Measurements from ENCODE around the gene SLIT3.

The SLIT3 gene

GRCh38 chr5:169070413-169070812, 230.5 kb downstream of the SLIT3 start:
- intact Hi-C loops (cut with micrococcal nuclease) = no loop called here
- no peaks in the 10 kb centered on the region for H3K9me3 Mint-ChIP-seq

GRCh38 chr5:169067751-169068173, 233.2 kb downstream of the SLIT3 start:
- no peaks in the 10 kb centered on the region for H3K36me3 Mint-ChIP-seq (ENCODE audit: low read depth)
- H3K27me3 Mint-ChIP-seq = peaks cover 3% of the 10 kb centered on the region
- intact Hi-C loops (cut with micrococcal nuclease) = no loop called here
- H3K4me1 Mint-ChIP-seq (ENCODE audit: low read depth) = no peaks in the 10 kb centered on the region
- no peaks in the 10 kb centered on the region for H3K9me3 Mint-ChIP-seq
- H3K27ac Mint-ChIP-seq = no peak overlapping the region
- H3K4me3 Mint-ChIP-seq = no peak overlapping the region

More at GRCh38 chr5:169070413-169070812, 230.5 kb downstream of the SLIT3 start:
- Mint-ChIP-seq H3K27ac (no peak overlapping the region), H3K4me1 (ENCODE audit: low read depth) (no peaks in the 10 kb centered on the region), H3K4me3 (no peak overlapping the region), H3K36me3 (ENCODE audit: low read depth) (no peaks in the 10 kb centered on the region), H3K27me3 (no peaks in the 10 kb centered on the region)

GRCh38 chr5:169065400-169065799, 235.5 kb downstream of the SLIT3 start:
- Mint-ChIP-seq H3K36me3 (ENCODE audit: low read depth) (no peaks in the 10 kb centered on the region), H3K4me3 (no peak overlapping the region), H3K9me3 (no peaks in the 10 kb centered on the region), H3K27ac (no peak overlapping the region), H3K4me1 (ENCODE audit: low read depth) (no peaks in the 10 kb centered on the region), H3K27me3 (peaks cover 3% of the 10 kb centered on the region)
- intact Hi-C loops (cut with micrococcal nuclease) = no loop called here

GRCh38 chr5:169064093-169064492, 236.8 kb downstream of the SLIT3 start:
- intact Hi-C loops (cut with micrococcal nuclease) = no loop called here
- no peaks in the 10 kb centered on the region for H3K9me3 Mint-ChIP-seq
- H3K27ac Mint-ChIP-seq = no peak overlapping the region
- no peaks in the 10 kb centered on the region for H3K4me1 Mint-ChIP-seq (ENCODE audit: low read depth)
- no peaks in the 10 kb centered on the region for H3K36me3 Mint-ChIP-seq (ENCODE audit: low read depth)
- peaks cover 3% of the 10 kb centered on the region for H3K27me3 Mint-ChIP-seq
- no peak overlapping the region for H3K4me3 Mint-ChIP-seq

GRCh38 chr5:169063316-169063953, 237.5 kb downstream of the SLIT3 start:
- intact Hi-C loops (cut with micrococcal nuclease) = no loop called here
- H3K4me1 Mint-ChIP-seq (ENCODE audit: low read depth) = no peaks in the 10 kb centered on the region
- no peak overlapping the region for H3K27ac Mint-ChIP-seq
- peaks cover 3% of the 10 kb centered on the region for H3K27me3 Mint-ChIP-seq
- no peak overlapping the region for H3K4me3 Mint-ChIP-seq
- H3K36me3 Mint-ChIP-seq (ENCODE audit: low read depth) = no peaks in the 10 kb centered on the region
- no peaks in the 10 kb centered on the region for H3K9me3 Mint-ChIP-seq

- Mint-ChIP-seq H3K27ac (no peak overlapping the region), H3K9me3 (no peaks in the 10 kb centered on the region), H3K27me3 (peaks cover 3% of the 10 kb centered on the region), H3K4me1 (ENCODE audit: low read depth) (no peaks in the 10 kb centered on the region), H3K4me3 (no peak overlapping the region), H3K36me3 (ENCODE audit: low read depth) (no peaks in the 10 kb centered on the region)
- intact Hi-C loops (cut with micrococcal nuclease) = no loop called here
Observed at GRCh38 chr5:169062690-169063089, 238.2 kb downstream of the SLIT3 start.

- Mint-ChIP-seq H3K27ac (no peak overlapping the region), H3K4me3 (no peak overlapping the region), H3K36me3 (ENCODE audit: low read depth) (no peaks in the 10 kb centered on the region), H3K9me3 (no peaks in the 10 kb centered on the region), H3K27me3 (no peaks in the 10 kb centered on the region), H3K4me1 (ENCODE audit: low read depth) (no peaks in the 10 kb centered on the region)
- intact Hi-C loops (cut with micrococcal nuclease) = no loop called here
Observed at GRCh38 chr5:169054506-169054905, 246.4 kb downstream of the SLIT3 start.

GRCh38 chr5:169052207-169052606, 248.7 kb downstream of the SLIT3 start:
- Mint-ChIP-seq H3K36me3 (ENCODE audit: low read depth) (no peaks in the 10 kb centered on the region), H3K27me3 (no peaks in the 10 kb centered on the region), H3K27ac (no peak overlapping the region), H3K4me3 (no peak overlapping the region), H3K9me3 (no peaks in the 10 kb centered on the region), H3K4me1 (ENCODE audit: low read depth) (no peaks in the 10 kb centered on the region)
- intact Hi-C loops (cut with micrococcal nuclease) = no loop called here

- Mint-ChIP-seq H3K9me3 (no peaks in the 10 kb centered on the region), H3K4me1 (ENCODE audit: low read depth) (no peaks in the 10 kb centered on the region), H3K4me3 (no peak overlapping the region), H3K27me3 (no peaks in the 10 kb centered on the region), H3K36me3 (ENCODE audit: low read depth) (no peaks in the 10 kb centered on the region), H3K27ac (no peak overlapping the region)
- intact Hi-C loops (cut with micrococcal nuclease) = no loop called here
Observed at GRCh38 chr5:169051351-169051750, 249.6 kb downstream of the SLIT3 start.

- Mint-ChIP-seq H3K4me1 (ENCODE audit: low read depth) (no peaks in the 10 kb centered on the region), H3K36me3 (ENCODE audit: low read depth) (no peaks in the 10 kb centered on the region), H3K4me3 (no peak overlapping the region), H3K27me3 (no peaks in the 10 kb centered on the region), H3K27ac (no peak overlapping the region), H3K9me3 (no peaks in the 10 kb centered on the region)
- intact Hi-C loops (cut with micrococcal nuclease) = no loop called here
Observed at GRCh38 chr5:169050636-169051035, 250.3 kb downstream of the SLIT3 start.

GRCh38 chr5:169050146-169050571, 250.8 kb downstream of the SLIT3 start:
- no peaks in the 10 kb centered on the region for H3K4me1 Mint-ChIP-seq (ENCODE audit: low read depth)
- intact Hi-C loops (cut with micrococcal nuclease) = no loop called here

GRCh38 chr5:169049712-169050111, 251.2 kb downstream of the SLIT3 start:
- H3K9me3 Mint-ChIP-seq = no peaks in the 10 kb centered on the region
- no peaks in the 10 kb centered on the region for H3K36me3 Mint-ChIP-seq (ENCODE audit: low read depth)
- H3K27ac Mint-ChIP-seq = no peak overlapping the region
- H3K4me3 Mint-ChIP-seq = no peak overlapping the region
- intact Hi-C loops (cut with micrococcal nuclease) = no loop called here
- H3K4me1 Mint-ChIP-seq (ENCODE audit: low read depth) = no peaks in the 10 kb centered on the region
- H3K27me3 Mint-ChIP-seq = no peaks in the 10 kb centered on the region

More at GRCh38 chr5:169050146-169050571, 250.8 kb downstream of the SLIT3 start:
- no peaks in the 10 kb centered on the region for H3K36me3 Mint-ChIP-seq (ENCODE audit: low read depth)
- no peak overlapping the region for H3K27ac Mint-ChIP-seq
- H3K4me3 Mint-ChIP-seq = no peak overlapping the region
- H3K9me3 Mint-ChIP-seq = no peaks in the 10 kb centered on the region
- no peaks in the 10 kb centered on the region for H3K27me3 Mint-ChIP-seq

GRCh38 chr5:169048181-169049125, 252.5 kb downstream of the SLIT3 start:
- Mint-ChIP-seq H3K9me3 (no peaks in the 10 kb centered on the region), H3K36me3 (ENCODE audit: low read depth) (no peaks in the 10 kb centered on the region), H3K4me1 (ENCODE audit: low read depth) (no peaks in the 10 kb centered on the region), H3K4me3 (no peak overlapping the region), H3K27ac (no peak overlapping the region), H3K27me3 (no peaks in the 10 kb centered on the region)
- intact Hi-C loops (cut with micrococcal nuclease) = no loop called here

GRCh38 chr5:169044962-169045361, 256.0 kb downstream of the SLIT3 start:
- Mint-ChIP-seq H3K27me3 (no peaks in the 10 kb centered on the region), H3K9me3 (no peaks in the 10 kb centered on the region)
- intact Hi-C loops (cut with micrococcal nuclease) = no loop called here

More at GRCh38 chr5:169044962-169045361, 256.0 kb downstream of the SLIT3 start:
- no peaks in the 10 kb centered on the region for H3K4me1 Mint-ChIP-seq (ENCODE audit: low read depth)
- H3K36me3 Mint-ChIP-seq (ENCODE audit: low read depth) = no peaks in the 10 kb centered on the region
- H3K4me3 Mint-ChIP-seq = no peak overlapping the region
- H3K27ac Mint-ChIP-seq = no peak overlapping the region
